ENCODE measurements around the gene FAM162B. TPM values are rescaled to one million over a fixed set of nuclear protein-coding genes. Genes with fewer than 3 reads are reported as not detected.
"Not testable (repeated sequence)": the region's sequence is repeated elsewhere in the genome, so short reads cannot be mapped to it uniquely, and the experiment has no call there.

FAM162B gene
- total RNA-seq, 1 donor from 2014 or later, result 3.5 TPM

GRCh38 chr6:116761779-116762178 lies 3.7 kb downstream of the FAM162B start:
- no peaks in the 10 kb centered on the region for H3K9me3 Mint-ChIP-seq
- H3K27me3 Mint-ChIP-seq, result peaks cover 54% of the 10 kb centered on the region
- DNase-seq (ENCODE audit: extremely low spot score, unreplicated experiment), result no peak
- H3K4me1 Mint-ChIP-seq (ENCODE audit: unreplicated experiment), result peaks cover 11% of the 10 kb centered on the region
- no peak for TF ChIP-seq CTCF (conservative IDR thresholded peaks at IDR 0.05)
- no peaks in the 10 kb centered on the region for H3K36me3 Mint-ChIP-seq
- H3K27ac Mint-ChIP-seq, result no peak overlapping the region
- no peak overlapping the region for H3K4me3 Mint-ChIP-seq

GRCh38 chr6:116745176-116745575 lies 20.3 kb downstream of the FAM162B start:
- Mint-ChIP-seq H3K9me3 (peaks cover 4% of the 10 kb centered on the region), H3K36me3 (no peaks in the 10 kb centered on the region), H3K27me3 (peaks cover 3% of the 10 kb centered on the region), H3K4me1 (ENCODE audit: unreplicated experiment) (no peaks in the 10 kb centered on the region), H3K27ac (no peak overlapping the region), H3K4me3 (no peak overlapping the region)
- no peak for DNase-seq (ENCODE audit: extremely low spot score, unreplicated experiment)
- TF ChIP-seq CTCF (conservative IDR thresholded peaks at IDR 0.05), result no peak

- no peaks in the 10 kb centered on the region for H3K27me3 Mint-ChIP-seq
- TF ChIP-seq CTCF (conservative IDR thresholded peaks at IDR 0.05), result no peak
- H3K9me3 Mint-ChIP-seq, result peaks cover 12% of the 10 kb centered on the region
- H3K4me1 Mint-ChIP-seq (ENCODE audit: unreplicated experiment), result no peaks in the 10 kb centered on the region
- H3K36me3 Mint-ChIP-seq, result peaks cover 13% of the 10 kb centered on the region
- no peak for DNase-seq (ENCODE audit: extremely low spot score, unreplicated experiment)
- no peak overlapping the region for H3K27ac Mint-ChIP-seq
- no peak overlapping the region for H3K4me3 Mint-ChIP-seq
These were observed 23.9 kb downstream of the FAM162B start for GRCh38 chr6:116741571-116741970.

- H3K4me3 Mint-ChIP-seq; DNase-seq (ENCODE audit: extremely low spot score, unreplicated experiment); H3K4me1 Mint-ChIP-seq (ENCODE audit: unreplicated experiment); H3K27ac Mint-ChIP-seq; H3K27me3 Mint-ChIP-seq: not testable (repeated sequence)
- peaks cover 23% of the 10 kb centered on the region for H3K36me3 Mint-ChIP-seq
- peaks cover 18% of the 10 kb centered on the region for H3K9me3 Mint-ChIP-seq
These were observed 25.0 kb downstream of the FAM162B start for GRCh38 chr6:116740486-116740885.

GRCh38 chr6:116737004-116737403 lies 28.5 kb downstream of the FAM162B start:
- Mint-ChIP-seq H3K27me3 (no peaks in the 10 kb centered on the region), H3K9me3 (peaks cover 13% of the 10 kb centered on the region), H3K4me3 (no peak overlapping the region), H3K27ac (no peak overlapping the region), H3K36me3 (peaks cover 26% of the 10 kb centered on the region), H3K4me1 (ENCODE audit: unreplicated experiment) (no peaks in the 10 kb centered on the region)
- no peak for TF ChIP-seq CTCF (conservative IDR thresholded peaks at IDR 0.05)
- DNase-seq (ENCODE audit: extremely low spot score, unreplicated experiment), result no peak

GRCh38 chr6:116730513-116730912 lies 35.0 kb downstream of the FAM162B start:
- Mint-ChIP-seq H3K4me3 (no peak overlapping the region), H3K9me3 (no peaks in the 10 kb centered on the region), H3K36me3 (peaks cover 3% of the 10 kb centered on the region), H3K27me3 (no peaks in the 10 kb centered on the region), H3K4me1 (ENCODE audit: unreplicated experiment) (no peaks in the 10 kb centered on the region), H3K27ac (no peak overlapping the region)
- DNase-seq (ENCODE audit: extremely low spot score, unreplicated experiment), result no peak
- no peak for TF ChIP-seq CTCF (conservative IDR thresholded peaks at IDR 0.05)
